Breast epithelium (tissue), 3 donors: Measurements from ENCODE around the gene ST7.

Experiments used
- CTCF ChIP-seq, 3 donors: fragments of 450-650 bp; IDR thresholded peaks; one replicate each; pipeline ENCODE4 v1.5.1; 2016 to 2017; ENCODE audit warnings: antibody characterized with exemption in 3 of 3, mild to moderate bottlenecking in 3 of 3, moderate library complexity in 3 of 3
- POLR2A ChIP-seq: fragments of 450-650 bp; IDR thresholded peaks from one replicate; pipeline ENCODE4 v1.6.1; 2016; ENCODE audit warnings: antibody characterized with exemption, mild to moderate bottlenecking, moderate library complexity
- POLR2AphosphoS5 ChIP-seq, 3 donors: sonication (generic); formaldehyde crosslinking; IDR thresholded peaks; one replicate each; pipeline ENCODE4 v1.6.1; 2017; ENCODE audit warnings: antibody characterized with exemption in 3 of 3

GRCh38 chr7:117067340-117067739, 114.0 kb downstream of the ST7 start:
- no peak for TF ChIP-seq CTCF (IDR thresholded peaks at IDR 0.05)
- no peak for TF ChIP-seq POLR2A
- TF ChIP-seq POLR2AphosphoS5 (IDR thresholded peaks at IDR 0.05), result no peak
